T-helper 17 cell (primary cell): Measurements from ENCODE around the gene SPOCD1. TPM values are rescaled to one million over a fixed set of nuclear protein-coding genes. Genes with fewer than 3 reads are reported as not detected.

ENCODE experiments used
- ATAC-seq: fragments of 150-1000 bp; cut with Tn5 transposase; 2 replicates; pipeline ENCODE4 v1.10.0; 2021; ENCODE audit warnings: mild to moderate bottlenecking, moderate library complexity
- DNase-seq, 3 donors: peaks; one replicate each; pipeline versions ENCODE4 v3.0.0 to v3.0.0-alpha.2; 2020 to 2021
- H3K9me3 ChIP-seq: one replicate; pipeline ENCODE4 v1.7.0; 2013; ENCODE audit warnings: low read length, mild to moderate bottlenecking; ENCODE audit not compliant: control insufficient read depth, poor library complexity, severe bottlenecking
- H3K27ac Mint-ChIP-seq: one replicate; pipeline ENCODE4 v1.8.0; 2022; ENCODE audit warnings: mild to moderate bottlenecking, moderate library complexity, mixed read lengths
- H3K27me3 Mint-ChIP-seq: one replicate; pipeline ENCODE4 v1.8.0; 2022; ENCODE audit warnings: mixed read lengths
- H3K36me3 Mint-ChIP-seq: one replicate; pipeline ENCODE4 v1.8.0; 2022; ENCODE audit warnings: low read depth, mixed read lengths
- H3K4me1 Mint-ChIP-seq: one replicate; pipeline ENCODE4 v1.8.0; 2022; ENCODE audit warnings: mild to moderate bottlenecking, mixed read lengths
- H3K4me3 Mint-ChIP-seq: one replicate; pipeline ENCODE4 v1.8.0; 2022; ENCODE audit warnings: mild to moderate bottlenecking, moderate library complexity, mixed read lengths
- total RNA-seq, 4 donors: library from RNA in 2 of 4; stranded (reverse) in 2 of 4; gene quantifications; one replicate each; pipeline ENCODE4 v1.2.3 and lab custom pipeline; 2022 to 2026

SPOCD1 gene
- total RNA-seq, 2 donors from 2014 or later = 0.30 to 7.5 TPM

DNA sequence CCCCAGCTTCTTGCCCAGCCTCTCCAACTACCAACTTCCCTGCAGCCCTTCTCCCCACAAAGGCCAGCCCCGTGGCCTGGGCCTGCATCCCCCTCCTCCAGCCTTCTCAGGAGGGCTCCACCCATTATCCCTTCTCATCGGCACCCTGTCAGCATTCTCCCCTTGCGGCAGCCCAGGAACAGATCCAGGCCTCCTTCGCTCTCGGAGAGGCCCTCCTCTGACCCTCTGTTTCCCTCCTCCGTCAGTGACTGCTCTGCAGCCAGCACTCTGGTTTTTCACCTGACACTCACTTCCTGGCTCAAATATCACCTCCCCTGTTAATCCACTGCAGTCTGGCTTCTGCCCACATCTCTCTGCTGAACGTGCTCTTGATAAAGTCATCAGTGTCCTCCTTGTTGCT lies 69.1 kb downstream of the SPOCD1 start:
- Mint-ChIP-seq H3K27ac (no peak overlapping the region), H3K27me3 (peaks cover 36% of the 10 kb centered on the region), H3K4me1 (peaks cover 32% of the 10 kb centered on the region), H3K36me3 (peaks cover 4% of the 10 kb centered on the region), H3K4me3 (no peak overlapping the region)
- no peak for DNase-seq
- ATAC-seq = no peak
- H3K9me3 ChIP-seq = no peaks in the 10 kb centered on the region

- Mint-ChIP-seq H3K4me3 (no peak overlapping the region), H3K36me3 (peaks cover 4% of the 10 kb centered on the region), H3K27ac (no peak overlapping the region), H3K27me3 (peaks cover 35% of the 10 kb centered on the region), H3K4me1 (peaks cover 28% of the 10 kb centered on the region)
- no peaks in the 10 kb centered on the region for H3K9me3 ChIP-seq
- no peak for DNase-seq
- no peak for ATAC-seq
Observed at GRCh38 chr1:31745946-31746670, 69.7 kb downstream of the SPOCD1 start.

DNA sequence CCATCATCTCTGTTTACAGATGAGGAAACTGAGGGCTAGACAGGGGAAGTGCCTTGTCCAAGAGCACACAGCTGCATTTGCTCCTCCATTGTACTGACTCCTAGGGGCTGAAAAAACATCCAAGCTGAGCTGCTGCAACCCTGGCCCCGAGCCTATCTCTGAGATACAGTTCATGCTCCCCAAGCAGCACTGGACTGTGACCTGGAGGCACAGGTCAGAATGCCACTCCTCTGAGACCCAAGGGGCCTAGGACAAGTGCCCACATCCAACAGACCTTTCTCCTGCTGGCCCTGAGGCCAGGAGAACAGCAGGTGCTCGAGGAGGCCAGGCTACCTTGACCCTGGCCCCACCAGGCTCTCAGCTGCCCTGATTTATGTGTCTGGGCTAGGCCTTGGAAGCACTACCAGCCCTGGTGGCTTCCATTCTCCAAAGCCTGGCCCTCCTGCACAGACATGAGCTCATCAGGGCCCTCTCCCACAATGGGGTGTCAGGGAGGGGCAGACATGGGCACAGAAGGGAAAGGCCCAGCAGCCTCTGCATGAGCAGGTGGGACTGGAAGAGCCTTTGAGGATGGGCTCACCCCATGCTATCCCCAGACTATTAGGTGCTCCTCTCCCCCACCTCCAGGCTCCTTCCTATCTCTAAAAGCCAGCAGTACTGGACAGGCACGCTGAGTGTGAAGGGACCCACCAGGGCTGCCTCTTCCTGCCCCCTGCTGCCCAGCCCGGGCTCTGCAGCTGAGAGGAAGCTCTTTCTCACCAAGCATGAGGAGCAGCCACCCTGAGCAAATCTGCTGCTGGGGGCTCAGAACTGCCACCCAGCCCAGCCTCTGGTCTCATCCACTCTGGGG lies 70.5 kb downstream of the SPOCD1 start:
- Mint-ChIP-seq H3K4me3 (no peak overlapping the region), H3K36me3 (peaks cover 4% of the 10 kb centered on the region), H3K4me1 (peaks cover 25% of the 10 kb centered on the region), H3K27ac (no peak overlapping the region), H3K27me3 (peaks cover 28% of the 10 kb centered on the region)
- peak; percentile 73 for ATAC-seq
- DNase-seq = peak in 2 of 3 donors; percentile 19 to 45
- H3K9me3 ChIP-seq = no peaks in the 10 kb centered on the region

- peaks cover 27% of the 10 kb centered on the region for H3K4me1 Mint-ChIP-seq
- H3K27me3 Mint-ChIP-seq = peaks cover 19% of the 10 kb centered on the region
- H3K36me3 Mint-ChIP-seq = peaks cover 4% of the 10 kb centered on the region
- H3K9me3 ChIP-seq = no peaks in the 10 kb centered on the region
- peak; percentile 57 for ATAC-seq
- peak overlapping the region; percentile 59 for H3K27ac Mint-ChIP-seq
- peak overlapping the region; percentile 28 for H3K4me3 Mint-ChIP-seq
- DNase-seq = no peak
Observed at GRCh38 chr1:31744165-31744888, 71.5 kb downstream of the SPOCD1 start.

- Mint-ChIP-seq H3K4me3 (no peak overlapping the region), H3K36me3 (peaks cover 4% of the 10 kb centered on the region), H3K27ac (no peak overlapping the region), H3K27me3 (peaks cover 10% of the 10 kb centered on the region), H3K4me1 (peaks cover 33% of the 10 kb centered on the region)
- ATAC-seq (no peak), DNase-seq (no peak)
- H3K9me3 ChIP-seq = no peaks in the 10 kb centered on the region
Observed at GRCh38 chr1:31742462-31743212, 73.2 kb downstream of the SPOCD1 start.

Other genes with a start within 250 kb of the SPOCD1 start
- gene TINAGL1, start 239.5 kb downstream of the SPOCD1 start, total RNA-seq = not detected
- not detected for gene HCRTR1, start 198.3 kb downstream of the SPOCD1 start, total RNA-seq
- gene PEF1, start 171.1 kb downstream of the SPOCD1 start, total RNA-seq = 10 to 100 TPM; 44.0 to 47.6 TPM
- not detected for gene COL16A1, start 112.0 kb downstream of the SPOCD1 start, total RNA-seq
- gene ADGRB2, start 51.7 kb downstream of the SPOCD1 start, total RNA-seq = 1 to 10 TPM; 1.0 to 1.4 TPM
- 100 to 1,000 TPM; 269 to 384 TPM for gene PTP4A2, start 122.3 kb upstream of the SPOCD1 start, total RNA-seq
- 10 to 100 TPM; 92.5 to 94.9 TPM for gene KHDRBS1, start 197.8 kb upstream of the SPOCD1 start, total RNA-seq